Loucy (cell line): ENCODE results near the gene ZNF319.

ENCODE experiments used
- H2AFZ ChIP-seq: fragments of 200-600 bp; sonication (generic); 2 replicates; pipeline ENCODE4 v1.6.0; 2016; ENCODE audit warnings: antibody characterized with exemption, mild to moderate bottlenecking, low read length, moderate library complexity
- H3F3A ChIP-seq: fragments of 200-600 bp; 2 replicates; pipeline ENCODE4 v1.6.0; 2016; ENCODE audit warnings: antibody characterized with exemption, low read depth, mild to moderate bottlenecking
- H3K27me3 ChIP-seq: fragments of 200-600 bp; sonication (generic); 2 replicates; pipeline ENCODE4 v1.6.1; 2014; ENCODE audit warnings: low read length, mild to moderate bottlenecking; ENCODE audit not compliant: insufficient read depth, poor library complexity, severe bottlenecking
- H3K36me3 ChIP-seq: fragments of 200-600 bp; sonication (generic); 2 replicates; pipeline ENCODE4 v1.6.1; 2016; ENCODE audit warnings: low read length; ENCODE audit not compliant: insufficient read depth
- H3K4me1 ChIP-seq: fragments of 200-600 bp; sonication (generic); 2 replicates; pipeline ENCODE4 v1.5.1; 2014; ENCODE audit warnings: low read length, mild to moderate bottlenecking; ENCODE audit not compliant: insufficient read depth, poor library complexity, severe bottlenecking
- H3K4me2 ChIP-seq: fragments of 200-600 bp; sonication (generic); 2 replicates; pipeline ENCODE4 v1.6.0; 2014; ENCODE audit warnings: antibody characterized with exemption, low read length, low read depth, mild to moderate bottlenecking; ENCODE audit not compliant: poor library complexity, severe bottlenecking
- H3K4me3 ChIP-seq: fragments of 200-600 bp; sonication (generic); 2 replicates; pipeline ENCODE4 v1.5.1; 2014; ENCODE audit warnings: low read length, mild to moderate bottlenecking, mixed read lengths; ENCODE audit not compliant: poor library complexity, severe bottlenecking
- H3K79me2 ChIP-seq: fragments of 200-600 bp; sonication (generic); 2 replicates; pipeline ENCODE4 v1.6.1; 2014; ENCODE audit warnings: low read length; ENCODE audit not compliant: insufficient read depth
- H3K9ac ChIP-seq: fragments of 200-600 bp; sonication (generic); 2 replicates; pipeline ENCODE4 v1.6.0; 2014; ENCODE audit warnings: mild to moderate bottlenecking, low read depth, low read length, moderate library complexity; ENCODE audit not compliant: poor library complexity, severe bottlenecking
- H3K9me2 ChIP-seq: fragments of 200-600 bp; sonication (generic); replicated peaks from 2 replicates; pipeline ENCODE4 v1.6.1; 2016; ENCODE audit warnings: low read depth, low read length, mixed read lengths
- H3K9me3 ChIP-seq: fragments of 200-600 bp; sonication (generic); 2 replicates; pipeline ENCODE4 v1.6.1; 2014; ENCODE audit warnings: mild to moderate bottlenecking, antibody characterized with exemption, low read length, low read depth; ENCODE audit not compliant: insufficient read depth
- H4K20me1 ChIP-seq: fragments of 200-600 bp; sonication (generic); 2 replicates; pipeline ENCODE4 v1.6.0; 2014; ENCODE audit warnings: antibody characterized with exemption, low read length, mild to moderate bottlenecking; ENCODE audit not compliant: insufficient read depth, poor library complexity, severe bottlenecking
- EZH2phosphoT487 ChIP-seq: fragments of 200-600 bp; IDR thresholded peaks from 2 replicates; pipeline ENCODE4 v1.6.1; 2018; ENCODE audit warnings: antibody characterized with exemption, mild to moderate bottlenecking, moderate library complexity, borderline replicate concordance
- TF ChIP-seq, protein P1 (sequence below): fragments of 200-600 bp; sonication (generic); conservative IDR thresholded peaks from 2 replicates; pipeline ENCODE4 v1.5.1; 2014; ENCODE audit warnings: mild to moderate bottlenecking, antibody characterized with exemption, low read length

Gene ZNF319

DNA sequence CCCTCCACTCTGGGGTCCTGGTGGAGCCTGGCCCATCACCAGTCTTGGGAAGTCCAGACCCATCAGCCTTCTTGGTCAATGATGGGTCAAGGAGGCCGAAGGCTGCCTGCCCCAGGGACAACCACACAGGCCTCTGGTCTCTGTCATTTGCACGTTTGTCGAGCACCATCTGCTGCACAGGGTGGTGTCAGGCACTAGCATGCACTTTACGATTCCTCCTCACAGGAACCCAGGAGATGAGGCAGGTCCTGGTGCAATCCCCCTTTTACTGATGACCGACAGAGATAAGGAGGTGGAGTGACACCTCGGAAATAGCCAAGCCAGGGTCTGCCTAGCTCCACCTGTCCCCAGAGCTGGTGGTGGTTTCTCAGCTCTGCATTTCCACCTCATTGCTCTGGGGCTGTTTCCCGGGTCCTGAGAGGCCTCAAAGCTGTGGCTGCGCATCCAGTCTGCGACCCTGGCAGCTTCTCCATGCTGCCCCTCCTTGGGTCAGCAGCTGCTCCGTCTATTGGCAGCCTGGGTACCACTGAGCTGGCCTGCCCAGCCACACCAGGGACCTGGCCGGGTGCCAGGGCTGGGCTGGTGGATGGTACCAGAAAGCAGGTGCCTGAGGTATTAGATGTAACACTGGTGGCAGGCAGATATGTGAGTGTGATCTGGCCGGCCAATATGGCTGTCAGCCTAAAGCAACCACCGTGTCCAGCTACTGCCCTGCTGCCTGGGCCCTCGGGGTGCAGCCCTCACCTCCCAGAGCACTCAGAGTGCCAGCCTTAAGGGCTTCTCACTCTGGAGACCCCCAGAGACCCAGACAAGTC lies 35.1 kb upstream of the ZNF319 start:
- H3K4me3 ChIP-seq, result no peak overlapping the region
- no peaks in the 10 kb centered on the region for H3K27me3 ChIP-seq
- no peak for TF ChIP-seq EZH2phosphoT487
- TF ChIP-seq, protein P1, sequence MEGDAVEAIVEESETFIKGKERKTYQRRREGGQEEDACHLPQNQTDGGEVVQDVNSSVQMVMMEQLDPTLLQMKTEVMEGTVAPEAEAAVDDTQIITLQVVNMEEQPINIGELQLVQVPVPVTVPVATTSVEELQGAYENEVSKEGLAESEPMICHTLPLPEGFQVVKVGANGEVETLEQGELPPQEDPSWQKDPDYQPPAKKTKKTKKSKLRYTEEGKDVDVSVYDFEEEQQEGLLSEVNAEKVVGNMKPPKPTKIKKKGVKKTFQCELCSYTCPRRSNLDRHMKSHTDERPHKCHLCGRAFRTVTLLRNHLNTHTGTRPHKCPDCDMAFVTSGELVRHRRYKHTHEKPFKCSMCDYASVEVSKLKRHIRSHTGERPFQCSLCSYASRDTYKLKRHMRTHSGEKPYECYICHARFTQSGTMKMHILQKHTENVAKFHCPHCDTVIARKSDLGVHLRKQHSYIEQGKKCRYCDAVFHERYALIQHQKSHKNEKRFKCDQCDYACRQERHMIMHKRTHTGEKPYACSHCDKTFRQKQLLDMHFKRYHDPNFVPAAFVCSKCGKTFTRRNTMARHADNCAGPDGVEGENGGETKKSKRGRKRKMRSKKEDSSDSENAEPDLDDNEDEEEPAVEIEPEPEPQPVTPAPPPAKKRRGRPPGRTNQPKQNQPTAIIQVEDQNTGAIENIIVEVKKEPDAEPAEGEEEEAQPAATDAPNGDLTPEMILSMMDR, result no peak
- H3F3A ChIP-seq, result no peaks in the 10 kb centered on the region
- no peaks in the 10 kb centered on the region for H3K79me2 ChIP-seq
- H3K36me3 ChIP-seq, result no peaks in the 10 kb centered on the region
- no peaks in the 10 kb centered on the region for H3K4me1 ChIP-seq
- no peak overlapping the region for H3K4me2 ChIP-seq
- no peaks in the 10 kb centered on the region for H4K20me1 ChIP-seq
- H3K9me3 ChIP-seq, result no peaks in the 10 kb centered on the region
- H2AFZ ChIP-seq, result no peak overlapping the region
- no peak overlapping the region for H3K9ac ChIP-seq
- H3K9me2 ChIP-seq, result no peaks in the 10 kb centered on the region

DNA sequence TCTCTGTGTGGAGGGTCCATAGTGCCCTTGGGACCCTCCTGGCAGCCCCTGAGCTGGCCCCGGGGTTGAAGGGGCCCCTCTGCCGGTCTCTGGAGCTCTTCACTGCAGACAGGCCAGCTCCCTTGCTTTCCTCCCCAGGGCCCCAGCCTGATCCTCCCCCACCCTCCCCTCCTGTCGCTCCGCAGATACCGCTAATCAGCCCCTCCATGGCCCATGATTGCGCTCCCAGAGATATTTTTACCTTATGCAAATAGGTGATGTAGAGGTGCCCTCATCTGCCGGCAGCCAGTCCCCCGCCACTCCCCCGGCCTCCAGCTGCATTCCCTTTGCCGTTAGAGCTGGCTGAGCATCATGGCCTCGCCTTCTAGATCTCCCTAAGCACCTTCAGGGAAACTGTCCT lies 34.3 kb upstream of the ZNF319 start:
- no peak overlapping the region for H3K9ac ChIP-seq
- H3K4me2 ChIP-seq, result no peak overlapping the region
- H4K20me1 ChIP-seq, result no peaks in the 10 kb centered on the region

DNA sequence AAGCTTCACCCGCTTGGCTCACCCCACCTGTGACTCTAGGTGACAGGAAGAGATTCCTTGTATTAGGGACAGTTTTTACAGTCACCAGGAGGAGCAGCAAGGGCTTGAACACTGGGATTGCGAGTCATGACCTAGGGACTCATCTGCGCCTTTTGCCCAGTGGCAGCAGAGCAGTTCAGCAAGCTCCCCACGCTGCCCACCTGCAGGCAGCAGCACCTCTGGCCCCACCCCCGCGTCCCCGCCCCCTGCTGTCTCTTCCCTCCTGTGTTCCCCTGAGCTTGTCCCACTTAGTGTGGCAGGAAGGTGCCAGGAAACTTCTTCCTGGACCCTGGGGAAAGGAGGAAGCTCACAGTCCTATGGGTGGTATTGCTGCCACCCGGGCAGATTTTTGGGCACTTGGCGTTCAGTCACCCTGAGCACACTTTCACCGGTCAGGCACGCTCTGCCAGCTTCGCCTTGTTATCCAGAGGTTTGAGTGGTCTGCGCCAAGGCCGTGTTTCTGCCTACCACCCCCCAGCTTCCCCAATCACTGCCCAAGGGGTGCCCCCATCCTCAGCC lies 33.7 kb upstream of the ZNF319 start:
- Histone ChIP-seq H3K79me2 (no peaks in the 10 kb centered on the region), H3K27me3 (no peaks in the 10 kb centered on the region), H3F3A (no peaks in the 10 kb centered on the region), H3K36me3 (no peaks in the 10 kb centered on the region), H3K9me2 (no peaks in the 10 kb centered on the region), H3K4me2 (no peak overlapping the region), H4K20me1 (no peaks in the 10 kb centered on the region), H2AFZ (no peak overlapping the region), H3K4me3 (no peak overlapping the region), H3K9me3 (no peaks in the 10 kb centered on the region), H3K9ac (no peak overlapping the region), H3K4me1 (no peaks in the 10 kb centered on the region)
- no peak for TF ChIP-seq EZH2phosphoT487
- TF ChIP-seq, protein P1, result no peak

More for the DNA sequence above, 34.3 kb upstream of the ZNF319 start:
- H3K36me3 ChIP-seq, result no peaks in the 10 kb centered on the region
- no peaks in the 10 kb centered on the region for H3K9me3 ChIP-seq
- no peak for TF ChIP-seq EZH2phosphoT487
- TF ChIP-seq, protein P1, result no peak
- H3K4me1 ChIP-seq, result no peaks in the 10 kb centered on the region
- no peaks in the 10 kb centered on the region for H3F3A ChIP-seq
- no peaks in the 10 kb centered on the region for H3K27me3 ChIP-seq
- no peaks in the 10 kb centered on the region for H3K9me2 ChIP-seq
- no peaks in the 10 kb centered on the region for H3K79me2 ChIP-seq
- no peak overlapping the region for H3K4me3 ChIP-seq
- no peak overlapping the region for H2AFZ ChIP-seq
